Loucy (cell line): ENCODE measurements around the gene FCRLB.
"Not testable (repeated sequence)": the region's sequence is repeated elsewhere in the genome, so short reads cannot be mapped to it uniquely, and the experiment has no call there.

ENCODE experiments used
- H2AFZ ChIP-seq: fragments of 200-600 bp; sonication (generic); 2 replicates; pipeline ENCODE4 v1.6.0; 2016; ENCODE audit warnings: antibody characterized with exemption, mild to moderate bottlenecking, low read length, moderate library complexity
- H3F3A ChIP-seq: fragments of 200-600 bp; 2 replicates; pipeline ENCODE4 v1.6.0; 2016; ENCODE audit warnings: antibody characterized with exemption, low read depth, mild to moderate bottlenecking
- H3K27me3 ChIP-seq: fragments of 200-600 bp; sonication (generic); 2 replicates; pipeline ENCODE4 v1.6.1; 2014; ENCODE audit warnings: low read length, mild to moderate bottlenecking; ENCODE audit not compliant: insufficient read depth, poor library complexity, severe bottlenecking
- H3K36me3 ChIP-seq: fragments of 200-600 bp; sonication (generic); 2 replicates; pipeline ENCODE4 v1.6.1; 2016; ENCODE audit warnings: low read length; ENCODE audit not compliant: insufficient read depth
- H3K4me1 ChIP-seq: fragments of 200-600 bp; sonication (generic); 2 replicates; pipeline ENCODE4 v1.5.1; 2014; ENCODE audit warnings: low read length, mild to moderate bottlenecking; ENCODE audit not compliant: insufficient read depth, poor library complexity, severe bottlenecking
- H3K4me2 ChIP-seq: fragments of 200-600 bp; sonication (generic); 2 replicates; pipeline ENCODE4 v1.6.0; 2014; ENCODE audit warnings: antibody characterized with exemption, low read length, low read depth, mild to moderate bottlenecking; ENCODE audit not compliant: poor library complexity, severe bottlenecking
- H3K4me3 ChIP-seq: fragments of 200-600 bp; sonication (generic); 2 replicates; pipeline ENCODE4 v1.5.1; 2014; ENCODE audit warnings: low read length, mild to moderate bottlenecking, mixed read lengths; ENCODE audit not compliant: poor library complexity, severe bottlenecking
- H3K79me2 ChIP-seq: fragments of 200-600 bp; sonication (generic); 2 replicates; pipeline ENCODE4 v1.6.1; 2014; ENCODE audit warnings: low read length; ENCODE audit not compliant: insufficient read depth
- H3K9ac ChIP-seq: fragments of 200-600 bp; sonication (generic); 2 replicates; pipeline ENCODE4 v1.6.0; 2014; ENCODE audit warnings: mild to moderate bottlenecking, low read depth, low read length, moderate library complexity; ENCODE audit not compliant: poor library complexity, severe bottlenecking
- H3K9me2 ChIP-seq: fragments of 200-600 bp; sonication (generic); replicated peaks from 2 replicates; pipeline ENCODE4 v1.6.1; 2016; ENCODE audit warnings: low read depth, low read length, mixed read lengths
- H3K9me3 ChIP-seq: fragments of 200-600 bp; sonication (generic); 2 replicates; pipeline ENCODE4 v1.6.1; 2014; ENCODE audit warnings: mild to moderate bottlenecking, antibody characterized with exemption, low read length, low read depth; ENCODE audit not compliant: insufficient read depth
- H4K20me1 ChIP-seq: fragments of 200-600 bp; sonication (generic); 2 replicates; pipeline ENCODE4 v1.6.0; 2014; ENCODE audit warnings: antibody characterized with exemption, low read length, mild to moderate bottlenecking; ENCODE audit not compliant: insufficient read depth, poor library complexity, severe bottlenecking
- EZH2phosphoT487 ChIP-seq: fragments of 200-600 bp; IDR thresholded peaks from 2 replicates; pipeline ENCODE4 v1.6.1; 2018; ENCODE audit warnings: antibody characterized with exemption, mild to moderate bottlenecking, moderate library complexity, borderline replicate concordance
- TF ChIP-seq, protein P1 (sequence below): fragments of 200-600 bp; sonication (generic); conservative IDR thresholded peaks from 2 replicates; pipeline ENCODE4 v1.5.1; 2014; ENCODE audit warnings: mild to moderate bottlenecking, antibody characterized with exemption, low read length

FCRLB gene

DNA sequence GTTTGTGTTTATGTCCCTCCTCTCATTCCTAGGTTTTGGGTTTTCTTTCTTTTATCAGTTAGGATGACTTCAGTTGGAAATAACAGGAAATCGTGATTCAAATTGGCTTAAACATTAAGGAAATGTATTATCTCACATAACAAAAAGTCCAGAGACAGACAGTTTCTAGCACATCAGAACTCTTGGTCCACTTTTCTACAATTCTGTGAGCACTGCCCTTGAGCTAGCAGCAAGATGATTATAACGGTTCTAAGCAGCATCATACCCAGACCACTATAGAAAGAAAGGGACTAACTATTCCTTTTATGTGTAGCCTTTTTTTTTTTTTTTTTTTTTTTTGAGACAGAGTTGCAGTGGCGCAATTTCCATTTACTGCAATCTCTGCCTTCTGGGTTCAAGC is 39.5 kb upstream of the FCRLB start:
- H3K27me3 ChIP-seq: no peaks in the 10 kb centered on the region
- H3K36me3 ChIP-seq: no peaks in the 10 kb centered on the region
- H3K4me3 ChIP-seq: no peak overlapping the region
- no peaks in the 10 kb centered on the region for H4K20me1 ChIP-seq
- H3K4me1 ChIP-seq: peaks cover 4% of the 10 kb centered on the region
- no peak overlapping the region for H2AFZ ChIP-seq
- H3K4me2 ChIP-seq: no peak overlapping the region
- no peak for TF ChIP-seq EZH2phosphoT487
- TF ChIP-seq, protein P1, sequence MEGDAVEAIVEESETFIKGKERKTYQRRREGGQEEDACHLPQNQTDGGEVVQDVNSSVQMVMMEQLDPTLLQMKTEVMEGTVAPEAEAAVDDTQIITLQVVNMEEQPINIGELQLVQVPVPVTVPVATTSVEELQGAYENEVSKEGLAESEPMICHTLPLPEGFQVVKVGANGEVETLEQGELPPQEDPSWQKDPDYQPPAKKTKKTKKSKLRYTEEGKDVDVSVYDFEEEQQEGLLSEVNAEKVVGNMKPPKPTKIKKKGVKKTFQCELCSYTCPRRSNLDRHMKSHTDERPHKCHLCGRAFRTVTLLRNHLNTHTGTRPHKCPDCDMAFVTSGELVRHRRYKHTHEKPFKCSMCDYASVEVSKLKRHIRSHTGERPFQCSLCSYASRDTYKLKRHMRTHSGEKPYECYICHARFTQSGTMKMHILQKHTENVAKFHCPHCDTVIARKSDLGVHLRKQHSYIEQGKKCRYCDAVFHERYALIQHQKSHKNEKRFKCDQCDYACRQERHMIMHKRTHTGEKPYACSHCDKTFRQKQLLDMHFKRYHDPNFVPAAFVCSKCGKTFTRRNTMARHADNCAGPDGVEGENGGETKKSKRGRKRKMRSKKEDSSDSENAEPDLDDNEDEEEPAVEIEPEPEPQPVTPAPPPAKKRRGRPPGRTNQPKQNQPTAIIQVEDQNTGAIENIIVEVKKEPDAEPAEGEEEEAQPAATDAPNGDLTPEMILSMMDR: no peak
- H3K9ac ChIP-seq: no peak overlapping the region
- H3K9me2 ChIP-seq: no peaks in the 10 kb centered on the region
- H3K9me3 ChIP-seq: no peaks in the 10 kb centered on the region
- H3K79me2 ChIP-seq: no peaks in the 10 kb centered on the region
- H3F3A ChIP-seq: no peaks in the 10 kb centered on the region

DNA sequence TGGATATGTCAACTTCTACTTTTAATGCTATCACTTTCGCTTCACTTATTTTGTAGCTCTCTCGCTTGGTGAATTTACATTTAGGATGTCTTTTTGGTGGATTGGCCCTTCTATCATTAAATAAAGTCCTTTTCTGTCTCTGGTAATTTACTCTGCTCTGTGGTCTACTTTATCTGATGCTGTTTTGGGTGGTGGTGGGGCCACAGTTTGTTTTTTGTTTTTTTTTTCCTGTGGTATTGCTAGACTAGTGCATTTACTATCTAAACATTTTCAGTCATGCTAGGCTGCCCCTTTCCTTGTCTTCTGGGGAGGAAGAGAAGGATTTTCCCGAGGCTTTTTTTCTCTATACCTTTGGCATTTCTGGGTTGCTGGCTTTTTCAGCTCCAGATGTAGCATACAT is 32.4 kb upstream of the FCRLB start:
- no peaks in the 10 kb centered on the region for H3F3A ChIP-seq
- H3K9ac ChIP-seq: no peak overlapping the region
- no peak overlapping the region for H2AFZ ChIP-seq
- H3K79me2 ChIP-seq: no peaks in the 10 kb centered on the region
- no peak overlapping the region for H3K4me2 ChIP-seq
- no peaks in the 10 kb centered on the region for H3K9me2 ChIP-seq
- no peaks in the 10 kb centered on the region for H3K9me3 ChIP-seq
- no peaks in the 10 kb centered on the region for H4K20me1 ChIP-seq
- no peak for TF ChIP-seq EZH2phosphoT487
- TF ChIP-seq, protein P1: no peak
- no peak overlapping the region for H3K4me3 ChIP-seq
- no peaks in the 10 kb centered on the region for H3K36me3 ChIP-seq
- no peaks in the 10 kb centered on the region for H3K4me1 ChIP-seq
- H3K27me3 ChIP-seq: no peaks in the 10 kb centered on the region

DNA sequence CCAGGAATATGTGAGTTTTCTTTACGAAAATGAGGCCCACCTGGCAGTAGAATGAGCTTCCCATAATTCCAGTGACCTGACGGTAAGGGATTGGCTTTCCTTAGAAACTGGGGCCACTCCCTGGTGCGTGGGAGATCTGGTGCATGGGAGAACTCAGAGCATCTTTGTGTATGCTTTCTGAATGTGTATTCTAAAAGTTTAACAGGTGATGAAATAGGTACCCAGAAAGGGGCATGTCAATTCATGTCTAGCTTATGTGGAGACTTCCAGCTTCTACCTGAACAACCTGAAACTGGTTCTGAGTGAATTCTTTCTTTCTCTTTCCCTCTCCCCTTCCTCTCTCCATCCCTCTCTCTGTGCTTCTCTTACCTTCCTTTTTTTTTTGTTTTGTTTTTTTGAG is 29.5 kb upstream of the FCRLB start:
- TF ChIP-seq EZH2phosphoT487: no peak
- TF ChIP-seq, protein P1: no peak
- no peak overlapping the region for H3K4me2 ChIP-seq
- no peaks in the 10 kb centered on the region for H4K20me1 ChIP-seq
- no peaks in the 10 kb centered on the region for H3F3A ChIP-seq
- H3K36me3 ChIP-seq: no peaks in the 10 kb centered on the region
- no peak overlapping the region for H3K9ac ChIP-seq
- H3K27me3 ChIP-seq: no peaks in the 10 kb centered on the region
- H3K9me3 ChIP-seq: no peaks in the 10 kb centered on the region
- no peaks in the 10 kb centered on the region for H3K4me1 ChIP-seq
- H2AFZ ChIP-seq: no peak overlapping the region
- H3K79me2 ChIP-seq: no peaks in the 10 kb centered on the region
- H3K4me3 ChIP-seq: no peak overlapping the region
- H3K9me2 ChIP-seq: no peaks in the 10 kb centered on the region

DNA sequence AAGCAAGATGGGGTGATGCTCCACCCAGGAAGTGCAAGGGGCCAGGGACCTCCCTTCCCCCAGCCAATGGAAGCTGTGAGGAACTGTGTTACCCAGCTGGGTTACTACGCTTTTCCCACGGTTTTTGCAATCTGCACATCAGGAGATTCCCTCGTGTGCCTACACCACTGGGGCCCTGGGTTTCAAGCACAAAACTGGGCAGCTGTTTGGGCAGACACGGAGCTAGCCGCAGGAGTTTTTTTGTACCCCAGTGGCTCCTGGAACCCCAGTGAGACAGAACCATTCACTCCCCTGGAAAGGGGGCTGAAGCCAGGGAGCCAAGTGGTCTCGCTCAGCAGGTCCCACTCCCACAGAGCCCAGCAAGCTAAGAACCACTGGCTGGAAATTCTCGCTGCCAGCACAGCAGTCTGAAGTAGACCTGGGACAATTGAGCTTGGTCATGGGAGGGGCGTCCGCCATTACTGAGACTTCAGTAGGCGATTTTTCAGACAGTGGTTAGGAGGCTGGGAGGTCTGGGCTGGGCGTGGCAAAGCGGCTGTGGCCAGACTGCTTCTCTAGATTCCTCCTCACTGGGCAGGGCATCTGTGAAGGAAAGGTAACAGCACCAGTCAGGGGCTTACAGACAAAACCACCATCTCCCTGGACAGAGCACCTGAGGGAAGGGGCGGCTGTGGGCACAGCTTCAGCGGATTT is 28.2 kb upstream of the FCRLB start:
- not testable (repeated sequence) for H3K4me2 ChIP-seq

DNA sequence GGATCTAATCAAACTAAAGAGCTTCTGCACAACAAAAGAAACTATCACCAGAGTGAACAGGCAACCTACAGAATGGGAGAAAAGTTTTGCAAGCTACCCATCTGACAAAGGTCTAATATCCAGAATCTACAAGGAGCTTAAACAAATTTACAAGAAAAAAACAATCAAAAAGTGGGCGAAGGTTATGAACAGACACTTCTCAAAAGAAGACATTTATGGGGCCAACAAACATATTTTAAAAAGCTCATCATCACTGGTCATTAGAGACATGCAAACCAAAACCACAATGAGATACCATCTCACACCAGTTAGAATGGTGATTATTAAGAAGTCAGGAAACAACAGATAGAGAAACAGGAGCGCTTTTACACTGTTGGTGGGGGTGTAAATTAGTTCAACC is 23.0 kb upstream of the FCRLB start:
- H3K4me1 ChIP-seq, H3K4me2 ChIP-seq, H3F3A ChIP-seq, H3K9me3 ChIP-seq, H3K27me3 ChIP-seq, H2AFZ ChIP-seq, H3K36me3 ChIP-seq, H3K79me2 ChIP-seq, H3K4me3 ChIP-seq, H4K20me1 ChIP-seq, H3K9ac ChIP-seq, H3K9me2 ChIP-seq: not testable (repeated sequence)

More for the DNA sequence above, 28.2 kb upstream of the FCRLB start:
- not testable (repeated sequence) for H3K36me3 ChIP-seq, H3K9ac ChIP-seq, H3K4me3 ChIP-seq, H2AFZ ChIP-seq, H3K9me3 ChIP-seq, H3K79me2 ChIP-seq, H3K9me2 ChIP-seq, H4K20me1 ChIP-seq, H3K4me1 ChIP-seq, H3K27me3 ChIP-seq, H3F3A ChIP-seq
